ENCODE measurements around the gene EMX2. TPM values are rescaled to one million over a fixed set of nuclear protein-coding genes. Genes with fewer than 3 reads are reported as not detected.
A peak's percentile ranks its signal among the peaks of the same experiment; 100 is the strongest.

The EMX2 gene
- total and polyA plus RNA-seq, 2 experiments from 2014 or later, result not detected

- Histone ChIP-seq H4K20me1 (replicated peaks; ENCODE audit: insufficient read depth) (peaks cover 21% of the 10 kb centered on the region), H3K4me3 (peak overlapping the region; percentile 68), H3K4me2 (peak overlapping the region; percentile 94), H2AFZ (no peak overlapping the region; the same call in 1 of the 2 replicates), H3K36me3 (ENCODE audit: insufficient read depth) (no peaks in the 10 kb centered on the region), H3K4me1 (ENCODE audit: insufficient read depth) (peaks cover 57% of the 10 kb centered on the region), H3K9me2 (ENCODE audit: insufficient read depth) (no peaks in the 10 kb centered on the region), H3K27ac (ENCODE audit: low read depth) (no peak overlapping the region), H3F3A (replicated peaks; ENCODE audit: low read depth) (0 out of 2 replicates have a peak, but pooled peaks cover 3% of the 10 kb centered on the region), H3K27me3 (ENCODE audit: insufficient read depth) (peaks cover 100% of the 10 kb centered on the region), H3K79me2 (replicated peaks; ENCODE audit: insufficient read depth) (no peaks in the 10 kb centered on the region)
- Mint-ChIP-seq H3K27me3 (ENCODE audit: insufficient read depth, low read depth, poor library complexity) (peaks cover 97% of the 10 kb centered on the region), H3K9me3 (peaks cover 5% of the 10 kb centered on the region; the same call in 2 of the 3 replicates), H3K4me1 (peaks cover 49% of the 10 kb centered on the region), H3K4me3 (peak overlapping the region; percentile 71), H3K27ac (no peak overlapping the region), H3K36me3 (ENCODE audit: low read depth) (no peaks in the 10 kb centered on the region; the same call in 1 of the 3 replicates)
- ATAC-seq (no peak), DNase-seq (ENCODE audit: low spot score) (peak; percentile 54)
- peak; percentile 53 for TF ChIP-seq EZH2phosphoT487 (IDR thresholded peaks at IDR 0.05; ENCODE audit: unreplicated experiment)
- no peak for TF ChIP-seq ZNF114 (CRISPR knock-in tag; IDR thresholded peaks at IDR 0.05)
- no peak for TF ChIP-seq CREB1 (CRISPR knock-in tag; IDR thresholded peaks at IDR 0.05; ENCODE audit: low read depth)
- peak; percentile 99 for TF ChIP-seq EZH2 (IDR thresholded peaks at IDR 0.05; ENCODE audit: low read depth, unreplicated experiment)
- TF ChIP-seq ETS1 (IDR thresholded peaks at IDR 0.05), result no peak
- TF ChIP-seq REST (IDR thresholded peaks at IDR 0.05; ENCODE audit: unreplicated experiment), result no peak
- TF ChIP-seq JUNB (IDR thresholded peaks at IDR 0.05; ENCODE audit: unreplicated experiment), result no peak
- no peak for TF ChIP-seq ZNF462 (CRISPR knock-in tag; IDR thresholded peaks at IDR 0.05)
- TF ChIP-seq STAT1 (IDR thresholded peaks at IDR 0.05; ENCODE audit: unreplicated experiment), result no peak
- no peak for TF ChIP-seq ZNF331 (CRISPR knock-in tag; IDR thresholded peaks at IDR 0.05; ENCODE audit: low read depth)
Observed at GRCh38 chr10:117544711-117545140, 2.2 kb downstream of the EMX2 start.
